ENCODE data around the gene FYB2. TPM values are rescaled to one million over a fixed set of nuclear protein-coding genes. Genes with fewer than 3 reads are reported as not detected.

The FYB2 gene
- polyA plus RNA-seq, 1 experiment: not detected

DNA sequence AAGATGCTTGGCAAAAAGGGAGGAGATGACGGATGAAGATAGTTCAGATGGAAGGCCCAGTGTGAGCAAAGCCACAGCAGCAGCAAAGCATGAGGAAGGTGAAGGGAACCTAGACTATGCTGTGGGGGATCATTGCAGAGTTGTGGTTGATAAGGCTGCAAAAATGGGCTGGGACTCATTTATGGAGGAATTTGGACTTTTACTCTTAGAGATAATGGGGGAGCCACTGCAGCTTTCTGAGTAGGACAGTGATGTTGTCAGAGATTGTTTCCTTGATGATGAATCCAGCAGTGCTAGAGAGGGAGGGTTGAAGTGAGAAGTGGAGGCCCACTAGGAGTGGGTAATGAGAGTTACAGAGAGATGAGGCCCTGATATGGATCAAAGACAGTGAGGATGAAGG is 33.3 kb upstream of the FYB2 start:
- Histone ChIP-seq H3K27me3 (ENCODE audit: control insufficient read depth, insufficient read depth, low read length) (no peaks in the 10 kb centered on the region), H3K36me3 (ENCODE audit: control insufficient read depth, insufficient read depth, low read length) (no peaks in the 10 kb centered on the region), H3K4me3 (ENCODE audit: low read depth, low read length) (no peak overlapping the region)
- ChIA-PET CTCF (interaction anchor here (1.0 kb wide), 1 partner anchor 19 kb away, joined by 3 read pairs; no protein-coding TSS in a partner anchor), POLR2A (no interaction called here)
- TF ChIP-seq, protein P1, sequence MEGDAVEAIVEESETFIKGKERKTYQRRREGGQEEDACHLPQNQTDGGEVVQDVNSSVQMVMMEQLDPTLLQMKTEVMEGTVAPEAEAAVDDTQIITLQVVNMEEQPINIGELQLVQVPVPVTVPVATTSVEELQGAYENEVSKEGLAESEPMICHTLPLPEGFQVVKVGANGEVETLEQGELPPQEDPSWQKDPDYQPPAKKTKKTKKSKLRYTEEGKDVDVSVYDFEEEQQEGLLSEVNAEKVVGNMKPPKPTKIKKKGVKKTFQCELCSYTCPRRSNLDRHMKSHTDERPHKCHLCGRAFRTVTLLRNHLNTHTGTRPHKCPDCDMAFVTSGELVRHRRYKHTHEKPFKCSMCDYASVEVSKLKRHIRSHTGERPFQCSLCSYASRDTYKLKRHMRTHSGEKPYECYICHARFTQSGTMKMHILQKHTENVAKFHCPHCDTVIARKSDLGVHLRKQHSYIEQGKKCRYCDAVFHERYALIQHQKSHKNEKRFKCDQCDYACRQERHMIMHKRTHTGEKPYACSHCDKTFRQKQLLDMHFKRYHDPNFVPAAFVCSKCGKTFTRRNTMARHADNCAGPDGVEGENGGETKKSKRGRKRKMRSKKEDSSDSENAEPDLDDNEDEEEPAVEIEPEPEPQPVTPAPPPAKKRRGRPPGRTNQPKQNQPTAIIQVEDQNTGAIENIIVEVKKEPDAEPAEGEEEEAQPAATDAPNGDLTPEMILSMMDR (IDR thresholded peaks at IDR 0.05; ENCODE audit: insufficient read depth, low read depth, low read length): no peak
- no peak for DNase-seq (ENCODE audit: low read depth)

DNA sequence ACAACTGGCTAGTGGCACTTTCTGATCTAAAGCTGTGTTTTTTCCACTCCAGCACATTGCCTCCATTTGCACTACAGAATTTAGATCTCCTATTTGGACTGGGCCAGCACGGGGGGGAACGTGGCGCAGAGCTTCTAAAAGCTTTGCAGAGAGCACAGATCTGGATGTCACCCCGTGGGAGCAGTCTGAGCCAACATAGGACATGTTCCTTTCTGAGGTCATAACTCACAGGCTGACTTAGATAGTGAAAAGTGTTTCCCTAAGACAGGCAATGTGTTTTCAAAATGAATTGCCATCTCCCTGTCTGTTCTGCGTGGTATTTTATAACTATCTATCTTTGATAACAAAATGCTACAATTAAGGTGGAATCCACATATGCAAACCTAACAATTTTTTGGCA is 31.7 kb upstream of the FYB2 start:
- ChIA-PET CTCF (interaction anchor here (1.3 kb wide), 1 partner anchor 15 kb away, joined by 3 read pairs; no protein-coding TSS in a partner anchor), POLR2A (no interaction called here)
- H3K36me3 ChIP-seq (ENCODE audit: control insufficient read depth, insufficient read depth, low read length): no peaks in the 10 kb centered on the region
- H3K27me3 ChIP-seq (ENCODE audit: control insufficient read depth, insufficient read depth, low read length): no peaks in the 10 kb centered on the region
- H3K4me3 ChIP-seq (ENCODE audit: low read depth, low read length): no peak overlapping the region
- TF ChIP-seq, protein P1 (IDR thresholded peaks at IDR 0.05; ENCODE audit: insufficient read depth, low read depth, low read length): no peak
- no peak for DNase-seq (ENCODE audit: low read depth)

DNA sequence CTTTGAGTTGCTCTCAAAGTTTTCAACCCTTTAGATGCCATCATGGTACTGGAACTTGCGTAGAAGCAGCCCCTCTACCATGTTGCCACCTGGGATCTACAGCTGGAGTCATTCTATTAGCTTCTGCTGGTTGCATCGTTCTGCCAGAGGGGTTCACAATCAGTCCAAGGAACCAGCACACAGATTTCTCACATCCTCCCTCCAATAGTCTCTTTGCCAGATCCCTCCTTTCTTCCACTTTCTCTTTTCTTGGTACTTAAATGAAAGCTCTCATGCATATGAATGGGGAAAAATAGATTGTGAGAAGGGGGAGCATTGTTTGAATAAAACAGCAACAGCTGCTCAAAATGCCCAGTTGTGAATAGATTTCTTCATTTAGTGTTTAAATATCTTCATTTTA is 31.2 kb upstream of the FYB2 start:
- Histone ChIP-seq H3K36me3 (ENCODE audit: control insufficient read depth, insufficient read depth, low read length) (no peaks in the 10 kb centered on the region), H3K27me3 (ENCODE audit: control insufficient read depth, insufficient read depth, low read length) (no peaks in the 10 kb centered on the region), H3K4me3 (ENCODE audit: low read depth, low read length) (no peak overlapping the region)
- DNase-seq (ENCODE audit: low read depth): no peak
- POLR2A ChIA-PET: no interaction called here
- TF ChIP-seq, protein P1 (IDR thresholded peaks at IDR 0.05; ENCODE audit: insufficient read depth, low read depth, low read length): no peak
- CTCF ChIA-PET: interaction anchor here (1.3 kb wide), 1 partner anchor 14 kb away, joined by 3 read pairs; no protein-coding TSS in a partner anchor

DNA sequence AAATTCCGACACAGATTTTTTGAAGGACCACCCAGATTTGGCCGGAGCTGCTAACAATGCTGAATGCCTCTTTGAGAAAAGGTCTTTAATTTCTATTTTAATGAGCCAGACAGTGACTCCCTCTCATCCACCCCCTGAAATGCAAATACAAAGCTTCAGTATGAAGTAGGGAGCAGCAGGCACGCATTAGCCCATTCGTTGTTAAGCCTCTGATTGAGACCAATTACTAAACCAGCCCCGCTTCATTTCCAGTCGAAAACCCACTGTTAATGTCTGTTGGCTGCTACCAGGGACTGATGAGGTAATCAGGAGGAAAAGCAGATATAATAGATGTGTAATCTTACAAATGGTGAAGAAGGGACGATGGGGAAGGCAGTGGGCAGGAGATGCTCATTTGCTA is 30.5 kb upstream of the FYB2 start:
- TF ChIP-seq, protein P1 (IDR thresholded peaks at IDR 0.05; ENCODE audit: insufficient read depth, low read depth, low read length): no peak

DNA sequence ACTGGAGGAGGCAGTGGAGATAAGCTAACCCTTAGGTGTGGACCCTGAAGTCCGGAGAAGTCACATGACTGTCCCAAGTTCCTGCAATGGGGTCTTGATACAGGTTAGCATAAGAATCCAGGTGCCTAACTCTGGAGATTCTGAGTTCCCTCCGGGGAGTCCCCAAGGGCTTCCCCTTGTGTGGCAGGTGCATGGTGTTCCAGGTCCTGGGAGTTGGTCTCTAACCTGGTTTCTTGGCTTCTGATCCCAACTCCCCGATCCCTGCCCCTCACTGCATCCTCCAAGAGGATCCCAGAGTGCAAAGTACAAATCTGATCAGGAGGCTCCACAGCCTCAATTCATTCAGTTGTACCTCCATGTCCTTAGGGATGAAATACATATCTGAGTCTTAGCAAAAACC is 26.1 kb upstream of the FYB2 start:
- no peak overlapping the region for H3K4me3 ChIP-seq (ENCODE audit: low read depth, low read length)
- no peaks in the 10 kb centered on the region for H3K36me3 ChIP-seq (ENCODE audit: control insufficient read depth, insufficient read depth, low read length)
- DNase-seq (ENCODE audit: low read depth): no peak
- H3K27me3 ChIP-seq (ENCODE audit: control insufficient read depth, insufficient read depth, low read length): no peaks in the 10 kb centered on the region
- CTCF ChIA-PET: interaction anchor here (0.6 kb wide), 1 partner anchor 35 kb away, joined by 3 read pairs; no protein-coding TSS in a partner anchor
- POLR2A ChIA-PET: no interaction called here
- TF ChIP-seq, protein P1 (IDR thresholded peaks at IDR 0.05; ENCODE audit: insufficient read depth, low read depth, low read length): no peak

More for the DNA sequence above, 30.5 kb upstream of the FYB2 start:
- Histone ChIP-seq H3K36me3 (ENCODE audit: control insufficient read depth, insufficient read depth, low read length) (no peaks in the 10 kb centered on the region), H3K27me3 (ENCODE audit: control insufficient read depth, insufficient read depth, low read length) (no peaks in the 10 kb centered on the region), H3K4me3 (ENCODE audit: low read depth, low read length) (no peak overlapping the region)
- ChIA-PET POLR2A (no interaction called here), CTCF (no interaction called here)
- no peak for DNase-seq (ENCODE audit: low read depth)
